Endodermal cell (in vitro differentiated cells): ENCODE data around the gene SMPD3. TPM values are rescaled to one million over a fixed set of nuclear protein-coding genes. Genes with fewer than 3 reads are reported as not detected.

Experiments used
- DNase-seq: peaks from one replicate; pipeline ENCODE4 v3.0.0-alpha.2; 2017
- H3K27ac ChIP-seq: 2 replicates; pipeline ENCODE4 v1.5.1; 2013; ENCODE audit warnings: mild to moderate bottlenecking, low read depth, low read length, moderate library complexity
- H3K27me3 ChIP-seq: 2 replicates; pipeline ENCODE4 v1.6.1; 2013; ENCODE audit warnings: mild to moderate bottlenecking, low read length, moderate library complexity; ENCODE audit not compliant: insufficient read depth, control insufficient read depth, poor library complexity, severe bottlenecking
- H3K36me3 ChIP-seq: 2 replicates; pipeline ENCODE4 v1.7.0; 2013; ENCODE audit warnings: mild to moderate bottlenecking, low read length, moderate library complexity; ENCODE audit not compliant: control insufficient read depth, insufficient read depth
- H3K4me1 ChIP-seq: one replicate; pipeline ENCODE4 v1.7.0; 2013; ENCODE audit warnings: low read length; ENCODE audit not compliant: control insufficient read depth, insufficient read depth
- H3K4me3 ChIP-seq: 2 replicates; pipeline ENCODE4 v1.5.1; 2013; ENCODE audit warnings: mild to moderate bottlenecking, low read length, moderate library complexity
- H3K9ac ChIP-seq: 2 replicates; pipeline ENCODE4 v1.6.1; 2013; ENCODE audit warnings: mild to moderate bottlenecking, low read length, moderate library complexity; ENCODE audit not compliant: poor library complexity, severe bottlenecking; ENCODE audit errors: extremely low read depth
- H3K9me3 ChIP-seq: 2 replicates; pipeline ENCODE4 v1.6.1; 2013; ENCODE audit warnings: mild to moderate bottlenecking, low read length, moderate library complexity; ENCODE audit not compliant: control insufficient read depth
- H3K27ac Mint-ChIP-seq: 2 replicates; pipeline ENCODE4 v1.8.0; 2020; ENCODE audit warnings: mixed read lengths
- H3K27me3 Mint-ChIP-seq: 2 replicates; pipeline ENCODE4 v1.8.0; 2021; ENCODE audit warnings: mild to moderate bottlenecking, mixed read lengths; ENCODE audit not compliant: insufficient read depth
- H3K36me3 Mint-ChIP-seq: 2 replicates; pipeline ENCODE4 v1.8.0; 2020; ENCODE audit warnings: low read depth, mixed read lengths
- H3K4me1 Mint-ChIP-seq: 2 replicates; pipeline ENCODE4 v1.8.0; 2020; ENCODE audit warnings: mixed read lengths
- H3K4me3 Mint-ChIP-seq: 2 replicates; pipeline ENCODE4 v1.8.0; 2020; ENCODE audit warnings: mild to moderate bottlenecking, moderate library complexity, mixed read lengths
- H3K9me3 Mint-ChIP-seq: 2 replicates; pipeline ENCODE4 v1.8.0; 2020; ENCODE audit warnings: mild to moderate bottlenecking, mixed read lengths
- WGBS, 2 experiments: methylation state at CpG; one replicate each; pipeline versions ENCODE4 v1.1.5 to v1.1.7; 2013; ENCODE audit warnings: missing lambda C conversion rate in 2 of 2, mixed read lengths in 1 of 2; ENCODE audit not compliant: insufficient coverage in 1 of 2, insufficient read length in 1 of 2; 5-methylcytosine and 5-hydroxymethylcytosine counted together
- total RNA-seq, 2 donors: library from RNA; stranded (reverse); fragmentation: NEBNext Ultra II Directional in 1 of 2; extraction: Animal tissue kit (Norgen Biotek cat#: 25700) in 1 of 2; gene quantifications; 2 replicates in 1 of 2; 3 replicates in 1 of 2; pipeline ENCODE4 v1.2.1, GENCODE V29; 2021
- TF ChIP-seq, protein P1 (sequence below): fragments of 200-600 bp; sonication (generic); conservative IDR thresholded peaks from 2 replicates; pipeline ENCODE4 v1.5.0; 2021; ENCODE audit warnings: antibody characterized with exemption, mild to moderate bottlenecking

SMPD3 gene
- total RNA-seq, 2 donors from 2014 or later: 0.07 TPM; not detected in 1

DNA sequence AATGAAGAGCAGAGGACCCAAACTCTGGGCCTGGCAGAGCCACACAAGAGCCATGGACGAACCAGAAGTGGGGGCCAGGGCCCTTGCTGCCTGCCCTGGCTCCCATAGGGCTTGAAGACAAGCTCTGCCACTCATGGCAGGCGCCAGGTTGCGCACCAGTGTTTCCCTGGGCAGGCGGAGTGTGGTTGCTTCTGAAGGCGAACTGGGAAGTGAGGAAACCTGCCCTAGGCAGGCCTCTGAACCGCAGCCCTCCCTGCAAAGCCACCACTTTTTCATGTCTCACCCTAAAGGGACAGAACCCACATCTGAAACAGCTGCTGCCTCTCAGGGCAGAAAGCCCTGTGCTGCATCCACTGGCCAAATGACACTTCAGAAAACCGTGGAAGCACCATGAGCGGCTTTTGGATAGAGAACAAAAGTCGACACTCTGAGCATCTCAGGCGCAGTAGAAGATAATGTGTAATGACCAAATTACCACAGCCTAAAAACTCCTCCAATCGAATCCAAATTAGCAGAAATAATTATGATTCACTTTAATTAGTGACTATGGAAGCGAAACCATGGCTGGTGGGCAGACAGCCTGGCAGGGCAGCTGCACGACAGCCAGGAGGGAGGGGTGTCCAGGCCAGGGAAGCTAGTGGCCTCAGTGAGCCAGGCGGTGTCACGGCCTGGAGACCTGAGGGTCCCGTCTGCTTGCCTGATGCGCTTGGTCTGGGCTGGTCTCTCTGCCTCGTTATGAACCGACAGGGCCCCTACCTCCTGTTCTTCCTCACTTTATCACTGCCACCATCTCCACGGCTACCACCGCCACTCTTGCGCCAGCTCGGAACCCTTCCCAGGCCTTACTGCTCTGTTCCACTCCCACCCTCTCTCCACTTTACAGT is 78.4 kb downstream of the SMPD3 start:
- Histone ChIP-seq H3K9me3 (no peaks in the 10 kb centered on the region), H3K4me3 (no peak overlapping the region), H3K27me3 (no peaks in the 10 kb centered on the region), H3K4me1 (peaks cover 4% of the 10 kb centered on the region), H3K36me3 (no peaks in the 10 kb centered on the region), H3K27ac (no peak overlapping the region), H3K9ac (no peak overlapping the region)
- H3K9me3 Mint-ChIP-seq: no peaks in the 10 kb centered on the region
- no peaks in the 10 kb centered on the region for H3K27me3 Mint-ChIP-seq
- H3K4me1 Mint-ChIP-seq: peaks cover 10% of the 10 kb centered on the region
- no peak overlapping the region for H3K27ac Mint-ChIP-seq
- no peaks in the 10 kb centered on the region for H3K36me3 Mint-ChIP-seq
- no peak for DNase-seq
- TF ChIP-seq, protein P1, sequence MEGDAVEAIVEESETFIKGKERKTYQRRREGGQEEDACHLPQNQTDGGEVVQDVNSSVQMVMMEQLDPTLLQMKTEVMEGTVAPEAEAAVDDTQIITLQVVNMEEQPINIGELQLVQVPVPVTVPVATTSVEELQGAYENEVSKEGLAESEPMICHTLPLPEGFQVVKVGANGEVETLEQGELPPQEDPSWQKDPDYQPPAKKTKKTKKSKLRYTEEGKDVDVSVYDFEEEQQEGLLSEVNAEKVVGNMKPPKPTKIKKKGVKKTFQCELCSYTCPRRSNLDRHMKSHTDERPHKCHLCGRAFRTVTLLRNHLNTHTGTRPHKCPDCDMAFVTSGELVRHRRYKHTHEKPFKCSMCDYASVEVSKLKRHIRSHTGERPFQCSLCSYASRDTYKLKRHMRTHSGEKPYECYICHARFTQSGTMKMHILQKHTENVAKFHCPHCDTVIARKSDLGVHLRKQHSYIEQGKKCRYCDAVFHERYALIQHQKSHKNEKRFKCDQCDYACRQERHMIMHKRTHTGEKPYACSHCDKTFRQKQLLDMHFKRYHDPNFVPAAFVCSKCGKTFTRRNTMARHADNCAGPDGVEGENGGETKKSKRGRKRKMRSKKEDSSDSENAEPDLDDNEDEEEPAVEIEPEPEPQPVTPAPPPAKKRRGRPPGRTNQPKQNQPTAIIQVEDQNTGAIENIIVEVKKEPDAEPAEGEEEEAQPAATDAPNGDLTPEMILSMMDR: no peak
- H3K4me3 Mint-ChIP-seq: no peak overlapping the region
- WGBS, 2 experiments: 92 to 97% methylated on average over 15 to 23 of the region's 23 CpGs

DNA sequence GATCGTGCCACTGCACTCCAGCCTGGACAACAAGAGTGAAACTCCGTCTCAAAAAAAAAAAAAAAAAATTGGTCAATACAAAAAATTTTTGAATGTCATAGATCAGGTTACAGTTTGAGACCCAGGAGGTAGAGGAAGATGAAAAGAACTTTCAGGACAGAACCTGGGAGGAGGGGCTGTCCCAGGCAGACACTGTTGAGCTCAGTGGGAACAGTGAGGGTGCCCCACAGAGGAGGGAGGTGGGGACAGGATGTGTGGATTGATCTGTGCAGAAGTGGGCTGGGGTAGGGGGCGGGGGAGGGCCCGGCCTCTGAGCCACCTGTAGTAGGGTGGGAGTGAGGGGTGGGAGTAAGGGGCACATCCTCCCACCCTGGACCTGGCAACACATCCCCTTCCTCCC is 79.1 kb downstream of the SMPD3 start:
- no peak overlapping the region for H3K4me3 ChIP-seq
- no peaks in the 10 kb centered on the region for H3K27me3 Mint-ChIP-seq
- H3K9ac ChIP-seq: no peak overlapping the region
- H3K36me3 ChIP-seq: no peaks in the 10 kb centered on the region
- H3K27ac ChIP-seq: no peak overlapping the region
- H3K9me3 Mint-ChIP-seq: no peaks in the 10 kb centered on the region
- 91% methylated on average over 4 of the region's 4 CpGs; no CpG with 5 or more reads in 1 of the 2 experiments for WGBS, 2 experiments
- no peak overlapping the region for H3K27ac Mint-ChIP-seq
- H3K27me3 ChIP-seq: no peaks in the 10 kb centered on the region
- no peaks in the 10 kb centered on the region for H3K9me3 ChIP-seq
- DNase-seq: no peak
- TF ChIP-seq, protein P1: no peak
- H3K36me3 Mint-ChIP-seq: no peaks in the 10 kb centered on the region
- H3K4me3 Mint-ChIP-seq: no peak overlapping the region
- H3K4me1 Mint-ChIP-seq: peaks cover 6% of the 10 kb centered on the region
- peaks cover 3% of the 10 kb centered on the region for H3K4me1 ChIP-seq

DNA sequence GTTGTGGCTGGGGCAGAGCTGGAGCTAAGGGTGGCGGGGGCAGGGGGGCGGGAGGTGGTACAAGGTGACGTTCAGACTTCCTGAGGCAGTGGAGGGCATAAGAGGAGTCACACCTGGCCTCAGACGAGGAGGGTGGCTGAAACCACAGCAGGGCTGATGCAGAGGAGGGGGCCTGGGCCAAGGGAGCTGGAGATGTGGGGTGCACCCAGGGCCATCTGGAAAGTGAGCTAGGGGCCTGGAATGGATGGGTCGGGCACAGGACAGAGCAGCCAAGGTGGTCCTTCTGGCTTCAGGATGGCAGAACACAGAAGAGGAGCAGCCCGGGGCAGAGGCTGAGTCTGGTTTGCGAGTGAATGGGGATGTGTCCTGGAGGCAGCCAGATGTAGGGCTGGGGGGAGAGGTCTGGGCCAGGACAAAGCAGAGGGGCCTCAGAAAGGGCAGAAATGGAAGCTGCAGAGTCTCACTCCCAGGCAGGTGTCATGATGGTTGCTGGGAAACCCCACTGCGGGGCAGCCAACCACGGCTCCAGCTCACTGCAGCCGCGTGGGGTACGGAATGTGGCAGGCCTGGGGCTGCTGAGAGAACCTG is 79.9 kb downstream of the SMPD3 start:
- Mint-ChIP-seq H3K36me3 (no peaks in the 10 kb centered on the region), H3K27ac (no peak overlapping the region), H3K9me3 (no peaks in the 10 kb centered on the region), H3K27me3 (no peaks in the 10 kb centered on the region), H3K4me3 (no peak overlapping the region), H3K4me1 (peaks cover 4% of the 10 kb centered on the region)
- TF ChIP-seq, protein P1: no peak
- H3K27me3 ChIP-seq: no peaks in the 10 kb centered on the region
- H3K9ac ChIP-seq: no peak overlapping the region
- DNase-seq: no peak
- whole genome bisulfite sequencing, 2 experiments: 87 to 93% methylated on average over 7 to 12 of the region's 12 CpGs
- no peak overlapping the region for H3K4me3 ChIP-seq
- no peaks in the 10 kb centered on the region for H3K9me3 ChIP-seq
- H3K27ac ChIP-seq: no peak overlapping the region
- no peaks in the 10 kb centered on the region for H3K36me3 ChIP-seq
- H3K4me1 ChIP-seq: no peaks in the 10 kb centered on the region
